22Rv1 (cell line): ENCODE measurements around the gene CAMTA1.

Experiments used
- ZFX ChIP-seq: fragments of 450-650 bp; IDR thresholded peaks from 2 replicates; pipeline ENCODE4 v1.6.1; 2017; ENCODE audit warnings: antibody characterized with exemption, borderline replicate concordance
- TF ChIP-seq, protein P1 (sequence below): fragments of 450-650 bp; IDR thresholded peaks from 2 replicates; pipeline ENCODE4 v1.5.1; 2017; ENCODE audit warnings: mild to moderate bottlenecking

DNA sequence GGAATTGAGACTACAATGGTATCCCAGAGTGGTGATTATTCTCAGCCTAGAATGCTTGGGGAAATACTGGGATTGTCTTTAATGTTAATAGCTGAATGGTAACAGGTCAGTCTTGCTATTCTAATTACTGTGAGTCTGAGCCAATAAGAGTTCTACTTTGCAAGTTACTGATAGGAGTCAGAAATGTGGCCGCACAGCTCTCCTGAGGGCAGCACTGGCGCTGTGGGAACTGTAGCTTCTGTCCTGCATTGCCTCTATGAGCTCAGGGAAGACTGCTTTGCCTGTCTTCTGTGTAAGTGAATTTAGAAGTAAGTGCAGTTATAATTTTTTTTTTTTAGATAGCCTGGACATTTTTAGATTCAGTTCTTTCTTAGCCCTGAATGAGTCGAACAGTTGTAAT is 975.8 kb downstream of the CAMTA1 start:
- TF ChIP-seq, protein P1, sequence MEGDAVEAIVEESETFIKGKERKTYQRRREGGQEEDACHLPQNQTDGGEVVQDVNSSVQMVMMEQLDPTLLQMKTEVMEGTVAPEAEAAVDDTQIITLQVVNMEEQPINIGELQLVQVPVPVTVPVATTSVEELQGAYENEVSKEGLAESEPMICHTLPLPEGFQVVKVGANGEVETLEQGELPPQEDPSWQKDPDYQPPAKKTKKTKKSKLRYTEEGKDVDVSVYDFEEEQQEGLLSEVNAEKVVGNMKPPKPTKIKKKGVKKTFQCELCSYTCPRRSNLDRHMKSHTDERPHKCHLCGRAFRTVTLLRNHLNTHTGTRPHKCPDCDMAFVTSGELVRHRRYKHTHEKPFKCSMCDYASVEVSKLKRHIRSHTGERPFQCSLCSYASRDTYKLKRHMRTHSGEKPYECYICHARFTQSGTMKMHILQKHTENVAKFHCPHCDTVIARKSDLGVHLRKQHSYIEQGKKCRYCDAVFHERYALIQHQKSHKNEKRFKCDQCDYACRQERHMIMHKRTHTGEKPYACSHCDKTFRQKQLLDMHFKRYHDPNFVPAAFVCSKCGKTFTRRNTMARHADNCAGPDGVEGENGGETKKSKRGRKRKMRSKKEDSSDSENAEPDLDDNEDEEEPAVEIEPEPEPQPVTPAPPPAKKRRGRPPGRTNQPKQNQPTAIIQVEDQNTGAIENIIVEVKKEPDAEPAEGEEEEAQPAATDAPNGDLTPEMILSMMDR = no peak
- no peak for TF ChIP-seq ZFX
